TTC549 (cell line): Measurements from ENCODE around the gene SDCCAG8.

Experiments used
- FAIRE-seq: peaks from 2 replicates; lab custom pipeline; 2012; peaks lifted over from hg19 to GRCh38; lab: Jason Lieb, UNC

SDCCAG8 gene

GRCh38 chr1:243420946-243421685 lies 165.3 kb downstream of the SDCCAG8 start:
- no peak for FAIRE-seq

DNA sequence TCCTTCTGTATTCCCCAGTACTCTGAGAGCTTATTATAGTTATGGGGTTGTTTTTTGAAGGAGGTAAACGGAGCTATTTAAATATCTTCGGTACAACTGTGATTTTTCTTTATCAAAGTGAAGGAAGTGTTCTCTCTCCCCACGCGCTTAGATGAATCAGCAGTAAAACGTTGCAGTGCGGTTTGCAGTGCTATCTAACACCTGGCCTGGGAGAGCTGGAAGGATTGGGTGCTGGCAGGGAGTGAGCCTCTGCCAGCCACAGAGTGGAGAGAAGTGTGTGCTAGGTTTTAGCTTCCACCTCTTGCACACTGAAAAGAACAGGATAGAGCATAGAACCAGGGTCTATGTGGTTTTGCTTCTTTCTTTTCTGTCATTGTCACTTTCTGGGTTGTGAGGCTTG lies 165.9 kb downstream of the SDCCAG8 start:
- no peak for FAIRE-seq

GRCh38 chr1:243422362-243422761 lies 166.5 kb downstream of the SDCCAG8 start:
- FAIRE-seq = peak; percentile 43

- FAIRE-seq = no peak
These were observed 172.2 kb downstream of the SDCCAG8 start for GRCh38 chr1:243428084-243428483.

DNA sequence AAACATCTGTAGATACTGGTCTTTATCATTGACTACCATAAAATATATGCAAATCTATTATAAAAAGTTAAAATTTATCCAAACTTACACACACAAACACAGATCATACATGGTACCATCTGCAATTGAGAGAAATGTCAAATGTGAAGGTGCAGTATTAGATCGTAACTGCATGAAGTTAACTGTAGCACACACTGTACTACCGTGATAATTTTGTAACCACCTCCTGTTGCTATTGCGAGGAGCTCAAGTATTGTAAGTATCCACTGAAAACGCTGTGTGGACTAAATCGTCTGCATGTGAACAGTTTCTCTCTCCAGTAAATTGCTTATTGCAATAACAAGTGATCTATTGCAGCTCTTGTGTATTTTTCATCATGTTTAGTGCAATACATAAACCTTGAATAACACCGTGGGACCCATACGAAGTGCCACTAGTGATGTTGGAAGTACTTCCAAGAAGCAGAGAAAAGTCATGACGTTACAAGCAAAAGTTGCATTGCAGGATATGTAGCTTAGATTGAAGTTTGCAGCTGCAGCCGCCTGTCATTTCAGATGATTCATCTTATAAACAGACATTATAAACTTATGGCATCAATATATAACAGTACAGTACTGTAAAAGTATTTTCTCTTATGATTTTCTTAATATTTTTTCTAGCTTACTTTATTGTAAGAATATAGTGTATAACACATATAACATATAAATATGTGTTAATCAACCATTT lies 172.9 kb downstream of the SDCCAG8 start:
- FAIRE-seq = peak; percentile 11

DNA sequence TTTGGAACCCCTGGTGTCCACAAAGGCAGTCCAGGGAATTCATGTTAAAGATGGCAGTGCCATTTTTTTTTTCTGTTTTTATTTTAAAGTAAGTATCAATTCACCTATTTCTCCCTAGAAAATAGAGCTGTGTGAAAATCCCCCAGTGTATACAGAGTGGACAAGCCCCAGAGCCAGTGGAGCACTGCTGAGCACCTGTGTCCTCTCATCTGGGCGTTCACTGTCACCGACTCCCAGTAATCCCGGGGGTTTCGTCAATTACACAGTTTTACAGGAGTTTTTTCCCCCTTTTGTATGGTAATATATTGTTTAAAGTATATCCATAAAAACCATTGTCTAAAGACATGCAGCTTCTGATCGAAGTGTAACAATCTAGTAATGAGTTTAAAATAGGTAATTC lies 175.8 kb downstream of the SDCCAG8 start:
- no peak for FAIRE-seq

- FAIRE-seq = no peak
These were observed 176.3 kb downstream of the SDCCAG8 start for GRCh38 chr1:243432136-243432535.

GRCh38 chr1:243433737-243434370 lies 178.0 kb downstream of the SDCCAG8 start:
- FAIRE-seq = no peak

DNA sequence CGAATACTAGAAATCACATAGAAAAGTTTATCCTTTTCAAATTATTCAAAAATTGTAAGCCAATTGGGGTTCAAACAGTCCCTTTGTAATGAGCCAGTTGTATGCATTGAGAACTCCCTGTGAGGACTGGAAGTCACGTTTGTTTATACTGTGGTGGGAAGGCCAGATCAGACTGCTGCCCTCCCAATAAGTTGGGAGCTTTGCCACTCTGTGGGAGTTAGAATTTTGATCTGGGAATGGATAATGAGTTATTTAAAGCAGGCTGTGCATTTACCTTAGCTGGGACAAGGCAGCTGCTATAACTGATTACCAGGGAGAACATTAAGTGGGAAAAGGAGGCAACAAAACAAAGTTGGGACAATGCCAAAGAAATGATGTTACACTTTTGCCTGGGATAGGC lies 178.8 kb downstream of the SDCCAG8 start:
- FAIRE-seq = no peak

DNA sequence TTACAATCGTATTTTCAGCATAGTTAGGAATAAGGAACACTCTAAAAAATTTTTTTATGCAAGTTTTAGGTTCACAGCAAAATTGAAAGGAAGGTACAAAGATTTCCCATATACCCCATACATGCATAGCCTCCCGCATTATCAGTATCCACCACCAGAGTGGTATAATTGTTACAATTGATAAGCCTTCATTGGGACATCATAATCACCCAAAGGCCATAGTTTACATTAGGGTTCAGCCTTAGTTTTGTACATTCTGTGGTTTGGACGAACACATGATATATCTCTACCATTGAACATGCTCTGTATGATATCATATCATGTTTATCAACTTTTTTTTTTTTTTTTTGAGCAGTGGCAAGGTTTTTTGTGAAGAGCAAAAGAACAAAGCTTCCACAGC lies 180.0 kb downstream of the SDCCAG8 start:
- FAIRE-seq = peak; percentile 15

DNA sequence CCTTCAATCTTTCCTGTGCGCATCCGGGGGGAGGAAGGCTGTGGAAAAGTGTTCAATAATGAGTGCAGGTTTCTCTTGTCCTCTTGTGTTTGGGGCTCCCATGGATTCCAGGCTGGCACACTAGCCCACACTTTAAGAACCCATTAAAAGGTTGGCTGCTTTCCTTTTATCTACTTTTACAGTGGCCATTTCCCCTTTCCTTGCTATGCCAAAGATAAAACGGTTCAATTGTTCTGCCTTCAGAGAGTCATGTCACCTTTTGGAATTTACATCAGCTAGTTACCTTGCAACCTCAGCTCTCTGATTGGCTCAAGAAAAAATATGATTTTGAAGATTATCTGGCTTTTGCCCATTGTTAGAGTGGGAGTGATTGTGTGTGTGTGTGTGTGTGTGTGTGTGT lies 182.3 kb downstream of the SDCCAG8 start:
- no peak for FAIRE-seq

DNA sequence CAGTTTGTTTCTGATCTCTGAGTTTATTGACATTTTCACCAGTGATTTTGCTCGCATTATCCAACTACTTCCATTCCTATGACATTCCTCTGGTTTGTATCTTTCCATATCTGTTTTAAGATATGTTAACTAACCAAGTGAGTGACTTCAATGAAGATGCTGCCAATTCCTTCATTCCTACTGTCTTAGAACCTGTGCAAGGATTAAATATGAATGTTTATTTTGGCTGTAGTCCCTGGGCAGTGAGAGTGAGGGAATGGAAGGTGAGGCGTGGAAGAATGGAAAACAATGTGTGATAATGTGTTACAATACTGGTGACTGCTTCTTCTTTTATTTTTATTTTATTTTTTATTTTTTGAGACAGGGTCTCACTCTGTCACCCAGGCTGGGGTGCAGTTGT lies 183.0 kb downstream of the SDCCAG8 start:
- FAIRE-seq = no peak

DNA sequence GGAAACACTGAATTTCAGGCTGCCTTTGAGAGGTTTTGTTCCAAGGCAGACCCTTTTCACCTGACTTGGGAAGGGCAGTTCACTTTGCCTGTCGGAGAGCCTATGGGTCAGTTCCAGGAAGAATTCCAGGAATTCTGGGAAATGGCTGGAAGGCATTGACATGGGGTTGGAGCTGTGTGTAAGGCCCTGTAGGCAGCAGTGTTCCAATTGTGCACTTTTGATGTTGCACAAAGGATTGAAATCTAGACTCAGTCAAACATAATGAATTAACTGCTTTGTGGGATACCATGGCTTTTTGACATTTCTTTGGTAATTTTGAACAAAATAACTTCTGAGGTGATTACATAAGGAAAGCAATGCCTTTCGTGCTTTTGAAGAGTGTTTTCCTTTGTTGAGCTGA lies 184.6 kb downstream of the SDCCAG8 start:
- FAIRE-seq = no peak

DNA sequence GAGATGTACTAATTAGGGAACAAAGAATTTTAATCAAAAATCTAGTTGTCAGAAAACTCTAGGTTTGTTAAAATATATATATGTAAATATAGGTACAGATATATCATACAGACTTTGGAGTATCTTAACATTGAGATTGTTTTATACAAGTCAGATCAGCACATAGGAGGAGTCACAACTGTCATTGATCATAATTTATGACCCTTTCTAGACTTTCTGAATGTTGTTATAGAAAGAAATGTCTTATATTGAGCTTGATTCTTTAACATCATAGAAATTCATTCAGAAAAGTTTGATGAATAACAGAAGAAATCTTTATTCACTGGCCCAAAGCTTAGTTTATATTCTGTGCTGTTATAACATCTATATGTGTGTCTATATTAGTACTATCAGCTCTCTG lies 185.8 kb downstream of the SDCCAG8 start:
- FAIRE-seq = peak; percentile 72

- peak; percentile 20 for FAIRE-seq
These were observed 187.7 kb downstream of the SDCCAG8 start for GRCh38 chr1:243443557-243443956.

DNA sequence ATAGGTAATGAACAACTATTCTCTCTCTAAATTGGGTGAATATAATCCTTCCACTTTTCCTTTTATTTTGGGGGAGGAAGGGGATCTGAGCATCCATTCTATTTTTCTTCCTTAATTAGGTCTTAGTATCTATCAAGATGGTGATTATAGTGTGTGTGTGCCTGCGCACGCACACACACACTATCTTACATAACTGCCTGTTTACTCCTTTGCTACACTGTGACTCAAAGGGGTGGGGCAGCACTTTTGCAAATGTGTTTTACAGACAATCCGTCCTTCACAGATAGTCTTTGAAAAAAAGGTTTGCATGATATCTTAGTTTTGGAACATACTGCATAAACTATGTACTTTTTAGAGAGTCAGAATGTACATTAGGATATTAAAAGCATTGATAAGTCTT lies 191.5 kb downstream of the SDCCAG8 start:
- FAIRE-seq = no peak

DNA sequence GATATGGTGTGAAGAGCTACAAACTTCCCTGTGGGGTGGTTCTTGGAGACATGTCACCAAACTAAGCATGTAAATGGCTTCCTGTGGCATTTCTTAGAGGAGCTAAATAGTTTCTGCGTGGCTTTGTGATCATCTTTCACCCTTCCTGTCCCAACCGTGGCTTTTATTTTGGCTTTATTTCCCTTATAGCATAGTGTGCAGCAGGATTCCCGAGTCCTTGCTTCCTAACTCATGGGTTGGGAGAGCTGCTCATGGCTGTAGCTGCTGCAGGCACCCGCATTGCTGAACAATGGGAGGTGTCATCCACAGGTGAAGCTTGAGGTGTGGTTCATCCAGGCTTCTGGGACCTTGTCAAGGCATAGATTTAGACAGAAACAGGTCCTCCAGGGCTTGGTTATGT lies 192.0 kb downstream of the SDCCAG8 start:
- FAIRE-seq = no peak

DNA sequence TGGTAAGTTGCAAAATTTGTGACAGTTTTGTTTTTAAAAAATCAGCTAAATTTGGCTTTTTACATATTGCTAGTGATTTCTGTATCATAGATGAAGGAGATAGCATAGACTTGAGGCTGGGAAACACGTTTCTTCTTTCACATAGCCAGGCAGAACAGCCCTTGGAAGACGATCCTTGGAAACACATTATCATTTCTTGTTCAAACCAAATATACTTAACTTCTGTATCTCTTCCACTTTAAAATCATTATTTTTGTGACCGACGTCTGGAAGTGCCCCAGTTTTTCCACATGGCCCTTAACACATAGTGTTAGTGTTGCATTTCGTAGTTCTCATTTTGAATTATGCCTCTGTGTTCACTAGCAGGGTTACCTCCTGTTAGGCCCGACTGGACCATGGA lies 193.5 kb downstream of the SDCCAG8 start:
- FAIRE-seq = no peak

GRCh38 chr1:243452092-243452491 lies 196.3 kb downstream of the SDCCAG8 start:
- FAIRE-seq = no peak

DNA sequence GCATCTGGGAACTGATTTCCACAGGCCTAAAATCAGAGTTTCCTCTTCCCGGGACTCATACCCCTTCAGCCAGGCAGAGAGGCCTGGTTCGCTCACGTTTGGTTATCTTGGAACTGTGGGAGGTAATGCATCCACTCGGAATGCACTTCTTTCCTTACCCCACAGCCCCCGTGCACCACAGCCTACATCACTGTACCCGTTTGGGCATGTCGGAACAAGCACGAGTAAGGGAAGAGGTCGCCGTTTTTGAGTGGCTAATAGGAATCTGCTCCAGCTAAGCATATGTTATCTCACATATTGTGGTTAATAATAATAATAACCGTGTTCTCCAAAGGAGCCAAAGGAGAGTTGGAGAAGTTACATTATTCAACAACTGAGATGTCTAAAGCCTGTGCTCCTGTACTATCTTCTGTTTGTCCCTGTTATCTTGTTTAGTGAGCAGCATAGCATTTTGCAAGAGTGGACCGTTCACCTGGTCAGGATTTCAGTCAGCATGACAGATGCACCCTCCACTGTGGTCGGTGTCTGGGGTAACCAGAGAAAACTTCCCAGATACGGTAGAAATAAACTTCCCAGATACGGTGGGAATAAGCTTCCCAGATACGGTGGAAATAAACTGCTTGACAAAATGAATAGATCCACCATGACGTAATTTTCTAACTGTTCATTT lies 198.6 kb downstream of the SDCCAG8 start:
- FAIRE-seq = no peak

DNA sequence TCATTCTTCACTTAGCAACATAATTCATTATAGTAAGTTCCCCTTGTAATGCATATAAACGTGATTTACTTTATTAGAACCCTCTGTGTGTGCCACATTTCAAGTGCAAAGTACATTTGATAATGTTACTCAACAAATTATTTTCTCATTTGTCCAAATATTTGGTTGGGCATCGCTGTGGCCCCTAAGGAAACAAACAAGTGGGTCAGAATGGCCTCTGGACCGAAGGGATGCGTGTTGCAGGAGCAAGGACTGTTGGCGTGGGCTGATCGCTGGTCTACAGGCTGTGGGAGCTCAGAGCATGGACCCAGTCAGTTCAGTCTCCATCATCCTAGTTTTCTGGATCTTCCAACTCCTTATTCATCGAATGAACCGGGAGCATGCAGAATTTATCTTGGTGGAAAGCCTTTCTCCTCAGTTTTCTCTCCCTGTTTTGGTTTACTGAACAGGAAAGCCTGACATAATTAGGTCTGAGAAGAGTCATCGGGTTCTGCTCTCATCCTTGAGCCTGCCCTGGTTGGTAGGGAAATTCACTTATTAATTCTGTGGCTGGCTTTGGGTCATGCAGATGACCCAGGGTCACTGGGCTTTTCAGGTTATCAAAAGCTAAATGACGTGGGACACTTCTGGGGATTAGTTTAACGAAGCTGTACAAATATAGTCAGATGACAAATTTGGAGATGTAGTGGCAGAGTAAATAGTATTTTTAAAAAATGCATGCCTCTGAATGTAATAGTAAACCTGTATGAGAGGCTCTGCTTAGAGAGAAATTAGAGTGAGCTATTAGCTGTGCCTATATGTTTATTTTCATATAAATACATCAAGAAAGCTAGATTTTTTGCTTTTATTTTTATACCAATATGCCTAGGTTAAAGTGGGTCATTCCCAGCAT lies 200.2 kb downstream of the SDCCAG8 start:
- FAIRE-seq = no peak
